Activated T-cell treated with anti-CD3 and anti-CD28 coated beads for 48 hours (primary cell): ENCODE data around the gene FOXL1.
"Not testable (repeated sequence)": the region's sequence is repeated elsewhere in the genome, so short reads cannot be mapped to it uniquely, and the experiment has no call there.

Source experiments
- DNase-seq: peaks from one replicate; pipeline ENCODE4 v3.0.0-alpha.2; 2020; ENCODE audit warnings: low read depth

FOXL1 gene

DNA sequence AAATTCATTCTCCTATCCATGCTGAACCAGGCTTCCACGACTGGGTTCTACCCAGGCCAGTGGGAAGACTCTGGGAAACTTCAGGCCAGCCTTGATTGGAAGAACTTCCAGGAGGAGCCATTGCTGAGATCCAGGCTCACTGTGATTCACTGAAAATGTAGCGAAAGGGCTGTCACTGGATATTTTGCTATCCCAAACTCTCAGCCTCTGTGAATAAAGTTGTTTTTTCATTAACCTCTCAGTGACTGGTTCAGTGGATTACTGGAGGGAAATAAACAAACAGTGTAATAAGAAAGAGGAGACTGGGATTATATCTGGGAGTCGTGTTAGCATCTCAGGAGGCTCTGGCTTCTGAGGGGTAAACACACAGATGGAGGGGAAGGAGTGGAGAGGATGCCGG is 3.1 kb downstream of the FOXL1 start:
- no peak for DNase-seq

DNA sequence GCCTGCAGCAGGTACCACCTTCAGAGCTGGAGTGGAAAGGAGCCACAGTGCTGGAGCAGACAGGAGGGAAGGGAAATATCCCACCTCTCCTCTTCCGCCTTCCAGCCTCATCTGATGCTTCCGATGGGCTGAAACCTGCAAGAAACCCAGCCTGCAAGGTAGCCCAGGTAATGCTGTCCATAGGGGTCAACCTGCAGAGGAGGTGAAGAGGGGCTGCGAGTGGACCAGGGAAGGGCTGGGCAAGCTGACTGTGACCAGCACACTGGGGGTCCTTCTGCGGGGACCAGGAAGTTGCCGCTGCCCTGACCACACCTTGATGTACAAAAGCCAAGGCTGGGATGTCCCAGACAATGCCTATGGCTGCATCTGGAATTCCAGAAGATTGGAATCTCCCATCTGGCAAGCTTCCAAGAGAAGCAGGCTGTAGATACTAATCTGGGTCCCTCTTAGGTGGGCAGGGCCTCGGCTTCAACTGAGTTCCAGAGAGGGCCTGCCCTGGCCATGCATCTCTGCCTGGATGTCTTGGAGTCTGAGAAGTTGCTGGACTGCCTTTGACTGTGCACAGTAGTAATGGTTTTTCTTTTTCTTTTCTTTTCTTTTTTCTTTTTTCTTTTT is 5.8 kb downstream of the FOXL1 start:
- no peak for DNase-seq

DNA sequence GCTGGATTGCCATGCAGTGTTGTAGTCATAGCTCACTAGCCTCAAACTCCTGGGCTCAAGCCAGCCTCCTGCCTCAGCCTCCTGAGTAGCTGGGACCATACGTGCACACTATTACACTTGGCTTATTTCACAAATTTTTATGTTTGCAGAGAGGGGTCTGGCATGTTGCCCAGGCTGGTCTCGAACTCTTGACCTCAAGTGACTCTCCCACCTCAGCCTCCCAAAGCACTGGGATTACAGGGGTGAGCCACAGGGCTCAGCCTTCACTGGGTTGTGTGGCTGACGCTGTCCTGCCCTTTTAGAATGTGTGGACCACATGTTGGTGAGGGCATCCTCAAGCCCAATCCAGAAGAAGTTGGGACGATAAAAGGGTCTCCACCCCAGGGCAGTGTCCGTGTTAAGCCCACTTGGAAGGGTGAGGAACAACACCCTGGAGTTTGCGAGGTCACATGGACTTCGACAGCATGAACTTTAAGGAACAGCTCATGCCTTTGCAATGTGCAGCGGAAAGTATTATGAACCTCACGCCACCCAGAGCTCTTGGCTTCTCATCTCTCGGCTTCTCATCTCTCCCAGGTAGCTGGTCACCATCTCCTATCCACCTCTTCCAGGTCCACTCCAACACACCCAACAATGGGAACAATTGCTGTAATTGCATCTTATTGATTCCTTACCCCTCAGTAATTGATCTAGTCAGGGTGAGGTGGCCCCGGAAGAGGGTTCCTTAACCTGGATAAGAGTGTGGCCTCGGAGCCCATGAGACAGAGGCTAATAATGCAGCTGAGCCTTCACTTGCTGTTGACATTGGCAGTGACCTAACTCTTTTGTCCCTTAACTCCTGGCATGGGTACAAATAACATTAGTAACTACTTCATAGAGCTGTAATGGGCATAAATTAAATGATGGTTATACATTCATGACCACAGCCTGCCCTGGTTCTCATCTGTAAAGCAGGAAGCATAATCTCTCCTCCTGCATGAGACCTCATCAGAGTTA is 6.7 kb downstream of the FOXL1 start:
- DNase-seq: no peak

DNA sequence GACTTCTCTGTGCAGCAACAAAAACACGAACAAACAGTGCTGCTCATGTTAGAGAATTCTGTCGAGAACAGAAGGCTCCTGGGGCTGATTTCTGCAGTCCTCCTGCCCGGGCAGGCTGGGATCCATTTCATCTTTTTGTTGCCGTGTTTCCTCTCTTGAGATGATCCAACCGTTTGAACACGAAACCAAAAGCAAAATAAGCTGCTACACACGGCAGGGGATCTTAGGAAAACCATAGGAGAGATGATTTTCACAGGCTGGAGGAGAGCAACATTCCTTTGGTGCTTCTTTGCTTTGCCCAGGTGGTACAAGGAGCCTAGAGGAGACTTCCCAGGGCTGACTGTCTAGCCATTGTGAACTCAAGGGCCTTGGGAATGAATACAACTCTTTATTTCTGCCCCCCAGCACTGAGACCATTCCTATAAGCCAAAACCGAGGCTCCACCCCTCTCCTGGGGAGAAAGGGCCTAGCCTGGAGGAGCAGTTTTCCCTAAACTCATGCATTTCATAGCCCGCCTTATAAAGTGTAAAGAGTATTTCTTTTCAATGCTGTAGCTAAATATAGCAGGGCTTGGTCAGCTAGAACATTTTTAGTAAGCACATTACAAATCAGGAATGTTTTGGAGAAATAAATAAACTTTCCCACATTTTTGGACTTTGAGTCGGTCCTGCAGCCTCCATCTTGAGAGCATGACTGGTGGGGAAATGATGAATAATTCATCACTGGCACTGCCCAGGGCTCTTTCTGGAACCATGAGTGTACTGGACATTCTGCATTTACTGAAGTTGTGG is 7.7 kb downstream of the FOXL1 start:
- DNase-seq: no peak

DNA sequence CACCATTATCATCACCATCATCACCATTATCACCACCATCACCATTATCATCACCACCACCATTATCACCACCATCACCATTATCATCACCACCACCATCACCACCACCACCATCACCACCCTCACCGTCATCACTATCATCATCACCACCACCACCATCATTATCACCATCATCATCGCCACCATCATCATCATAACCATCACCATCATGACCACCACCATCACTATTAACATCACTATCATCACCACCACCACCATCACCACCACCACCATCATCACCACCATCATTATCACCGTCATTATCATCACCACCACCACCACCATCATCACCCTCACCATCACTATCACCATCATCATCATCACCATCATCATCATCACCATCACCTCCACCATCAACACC is 9.1 kb downstream of the FOXL1 start:
- no peak for DNase-seq

DNA sequence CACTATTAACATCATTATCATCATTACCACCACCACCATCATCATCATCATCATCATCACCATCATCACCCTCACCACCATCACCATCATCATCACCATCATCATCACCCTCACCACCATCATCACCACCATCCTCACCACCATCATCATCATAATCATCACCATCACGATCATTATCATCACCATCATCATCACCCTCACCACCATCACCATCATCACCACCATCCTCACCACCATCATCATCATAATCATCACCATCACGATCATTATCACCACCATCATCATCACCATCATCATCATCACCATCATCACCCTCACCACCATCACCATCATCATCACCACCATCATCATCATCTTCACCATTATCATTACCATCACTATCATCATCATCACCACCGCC is 9.6 kb downstream of the FOXL1 start:
- not testable (repeated sequence) for DNase-seq

DNA sequence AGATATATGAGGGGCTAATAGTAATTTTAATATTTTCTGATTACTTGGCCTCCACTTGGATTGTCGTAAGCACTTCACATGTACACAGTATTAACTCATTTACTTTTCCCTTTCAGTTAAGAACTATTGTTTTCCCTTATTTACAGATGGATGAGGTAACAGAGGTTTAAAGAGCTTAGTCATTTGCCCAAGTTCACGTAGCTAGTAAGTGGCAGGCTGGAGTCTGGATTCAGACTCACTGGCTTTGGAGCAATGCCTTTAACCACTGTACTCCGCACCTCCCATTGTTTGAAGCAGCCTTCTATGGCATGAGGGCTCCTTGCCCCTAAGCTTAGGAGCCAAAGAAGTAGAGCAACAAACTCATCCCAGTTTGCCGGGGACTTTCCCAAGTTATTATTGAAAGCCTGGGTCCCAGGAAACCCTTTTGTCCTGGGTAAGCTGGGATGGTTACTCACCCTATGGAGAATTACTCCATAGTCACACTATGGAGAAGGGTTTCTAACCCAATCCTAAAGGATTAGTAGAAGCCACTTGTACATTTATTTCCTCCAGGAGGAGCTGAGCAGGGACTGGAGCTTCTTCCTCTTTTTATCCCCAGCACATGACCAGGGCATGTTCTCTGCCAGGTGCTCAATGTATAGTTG is 12.3 kb downstream of the FOXL1 start:
- DNase-seq: no peak

DNA sequence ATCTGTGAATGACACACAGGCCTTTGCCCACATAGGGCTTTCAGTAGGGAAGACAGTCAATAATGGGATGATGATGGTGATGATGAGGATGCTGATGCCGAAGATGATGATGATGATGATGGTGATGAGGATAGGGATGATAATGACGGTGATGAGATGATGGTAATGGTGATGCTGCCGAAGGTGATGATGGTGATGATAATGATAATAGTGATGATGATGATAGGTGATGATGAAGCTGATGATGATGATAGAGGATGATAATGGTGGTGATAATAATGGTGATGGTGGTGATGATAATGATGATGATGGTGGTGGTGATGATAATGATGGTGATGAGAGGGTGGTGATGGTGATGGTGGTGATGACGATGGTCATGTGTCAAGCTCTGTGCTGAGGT is 12.9 kb downstream of the FOXL1 start:
- no peak for DNase-seq

DNA sequence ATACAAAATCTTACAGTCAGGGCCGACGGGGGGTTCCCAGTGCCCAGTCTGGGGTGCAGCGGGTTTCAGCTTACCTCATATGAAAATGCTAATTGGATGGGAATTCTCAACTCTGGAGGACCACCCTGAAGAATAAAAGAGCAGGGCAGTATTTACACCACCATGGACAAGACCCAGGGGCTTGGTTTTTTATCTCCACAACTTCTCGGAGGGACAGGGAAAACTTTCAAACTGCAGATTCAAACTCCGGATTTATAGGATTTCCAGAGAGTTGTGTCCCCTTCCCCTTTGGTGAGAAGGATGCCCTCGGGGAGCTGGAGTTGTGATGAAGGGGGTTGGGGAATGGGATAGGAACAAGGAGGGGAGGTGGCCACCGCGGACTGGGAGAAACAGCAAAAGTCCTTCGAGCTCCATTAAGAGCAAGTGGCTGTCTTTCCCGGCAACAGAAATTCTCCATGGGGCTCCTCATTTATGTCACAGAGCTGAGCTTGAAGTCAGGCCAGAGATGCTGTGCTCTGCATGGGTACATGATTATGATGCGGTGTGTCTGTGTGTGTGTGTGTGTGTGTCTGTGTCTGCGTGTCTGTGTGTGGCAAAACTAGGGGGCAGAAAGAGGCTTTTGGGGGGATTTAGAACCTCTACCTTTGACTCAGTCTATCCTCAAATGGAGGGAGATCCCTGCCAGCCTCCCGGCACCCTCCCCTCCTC is 15.7 kb downstream of the FOXL1 start:
- DNase-seq: no peak

DNA sequence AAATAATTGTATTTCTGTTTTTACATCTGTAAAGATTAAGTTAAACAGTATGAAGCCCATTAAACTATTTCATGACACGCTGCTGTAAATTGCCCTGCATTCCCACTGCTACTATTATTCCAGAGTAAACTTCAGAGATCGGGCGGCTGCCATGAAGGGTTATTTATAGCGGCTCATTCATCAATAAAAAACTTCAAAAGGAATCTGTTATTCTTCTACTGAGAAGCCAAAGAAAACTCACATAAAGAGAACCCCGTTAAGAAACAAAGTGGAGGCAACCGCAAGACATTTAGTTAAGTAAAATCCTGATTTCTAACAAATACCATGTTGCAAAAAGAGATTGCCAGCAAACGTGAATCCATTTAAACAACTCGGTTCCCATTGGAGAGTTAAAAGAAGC is 16.4 kb downstream of the FOXL1 start:
- DNase-seq: no peak

DNA sequence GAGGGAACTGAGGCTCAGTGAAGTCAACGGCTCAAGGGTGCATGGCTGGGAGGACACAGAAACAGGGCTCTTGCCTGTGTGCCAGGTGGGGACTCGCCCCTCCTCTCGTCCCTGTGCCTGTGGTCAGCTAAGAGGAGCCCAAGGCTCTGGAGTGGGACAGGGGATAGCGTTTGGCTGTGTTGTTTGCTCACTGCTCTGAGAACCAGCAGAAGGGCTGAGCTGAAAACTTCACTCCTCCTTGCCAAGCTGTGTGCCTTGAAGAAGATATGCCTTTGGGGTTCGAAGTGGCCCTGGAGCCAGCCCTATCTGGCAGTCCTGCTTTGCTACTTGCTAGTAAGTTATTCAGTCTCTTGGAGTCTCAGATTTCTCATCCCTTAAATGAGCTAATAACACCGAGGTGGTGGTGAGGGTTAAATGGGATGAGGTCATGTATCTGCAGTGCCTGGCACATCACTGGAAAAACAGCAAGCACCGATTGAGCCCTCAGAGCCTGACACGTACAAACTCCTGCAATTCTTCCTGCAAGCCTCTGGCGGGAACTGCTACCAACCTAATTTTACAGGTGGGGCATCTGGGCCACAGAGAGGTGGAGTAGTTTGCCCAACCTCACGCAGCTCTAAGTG is 17.7 kb downstream of the FOXL1 start:
- DNase-seq: no peak

DNA sequence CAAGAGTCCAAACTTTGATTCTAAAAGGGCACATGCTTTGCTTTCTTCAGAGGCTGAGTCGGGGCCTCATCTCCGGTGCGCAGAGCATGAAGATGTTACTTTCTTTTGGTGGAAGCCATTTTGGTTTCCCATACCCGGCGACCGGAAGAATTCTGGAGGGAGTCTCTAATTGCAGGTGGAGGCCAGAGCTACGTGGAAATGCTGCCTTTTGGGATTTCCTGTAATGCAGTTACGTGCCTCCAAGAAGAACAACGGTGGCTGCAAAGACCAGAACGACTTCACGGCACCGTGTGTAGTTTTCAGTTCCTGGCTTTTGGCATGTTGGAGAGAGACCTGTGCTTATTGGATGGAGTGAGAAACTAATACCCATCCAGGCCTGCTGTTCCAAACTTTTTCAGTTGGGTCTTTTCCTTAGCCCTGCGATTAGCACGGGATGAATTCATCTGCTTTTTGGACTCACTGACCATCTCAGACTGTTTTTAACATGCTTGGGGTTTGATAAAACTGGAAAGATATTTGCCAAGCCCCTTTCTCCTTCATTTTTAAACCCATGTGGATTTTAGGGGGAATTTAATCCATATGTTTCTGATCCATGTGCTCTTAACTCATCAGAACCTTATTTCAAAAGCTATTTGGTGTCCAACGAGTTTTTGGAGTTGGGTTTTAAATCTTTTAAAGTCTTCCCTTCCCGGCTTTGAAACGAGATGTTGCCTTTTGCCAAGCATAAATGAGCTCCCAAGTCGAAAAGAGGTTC is 19.0 kb downstream of the FOXL1 start:
- no peak for DNase-seq

DNA sequence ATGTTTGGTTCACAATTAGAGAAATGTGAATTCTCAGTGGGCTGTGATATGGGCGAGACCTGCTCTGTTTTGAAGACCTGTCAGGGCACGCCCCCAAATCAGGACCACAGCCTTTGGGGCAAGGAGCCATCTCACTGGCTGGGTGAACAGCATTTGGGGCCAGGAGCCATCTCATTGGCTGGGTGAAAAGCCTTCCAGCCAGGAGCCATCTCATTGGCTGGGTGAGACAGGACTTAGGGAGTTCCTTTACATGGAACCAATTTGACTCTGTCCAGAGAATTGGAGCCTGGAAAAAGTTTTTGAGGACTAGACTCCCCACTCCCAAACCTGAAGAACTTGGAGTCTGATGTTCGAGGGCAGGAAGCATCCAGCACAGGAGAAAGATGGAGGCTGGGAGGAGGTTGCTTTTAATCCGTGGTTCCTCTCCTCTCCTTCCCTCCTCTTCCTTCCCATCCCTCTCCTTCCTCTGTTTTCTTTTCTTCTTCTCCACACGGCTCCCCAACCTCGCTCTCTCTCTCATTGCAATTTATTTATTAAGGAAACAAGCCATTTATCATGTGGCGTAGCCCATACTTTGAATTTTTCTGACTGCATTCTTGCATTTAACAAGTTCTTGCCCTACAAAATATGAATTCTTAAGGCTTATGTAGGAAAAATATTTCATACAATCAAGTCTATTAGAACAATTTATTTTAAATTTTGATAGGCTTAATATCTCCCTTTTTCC is 19.7 kb downstream of the FOXL1 start:
- DNase-seq: no peak

DNA sequence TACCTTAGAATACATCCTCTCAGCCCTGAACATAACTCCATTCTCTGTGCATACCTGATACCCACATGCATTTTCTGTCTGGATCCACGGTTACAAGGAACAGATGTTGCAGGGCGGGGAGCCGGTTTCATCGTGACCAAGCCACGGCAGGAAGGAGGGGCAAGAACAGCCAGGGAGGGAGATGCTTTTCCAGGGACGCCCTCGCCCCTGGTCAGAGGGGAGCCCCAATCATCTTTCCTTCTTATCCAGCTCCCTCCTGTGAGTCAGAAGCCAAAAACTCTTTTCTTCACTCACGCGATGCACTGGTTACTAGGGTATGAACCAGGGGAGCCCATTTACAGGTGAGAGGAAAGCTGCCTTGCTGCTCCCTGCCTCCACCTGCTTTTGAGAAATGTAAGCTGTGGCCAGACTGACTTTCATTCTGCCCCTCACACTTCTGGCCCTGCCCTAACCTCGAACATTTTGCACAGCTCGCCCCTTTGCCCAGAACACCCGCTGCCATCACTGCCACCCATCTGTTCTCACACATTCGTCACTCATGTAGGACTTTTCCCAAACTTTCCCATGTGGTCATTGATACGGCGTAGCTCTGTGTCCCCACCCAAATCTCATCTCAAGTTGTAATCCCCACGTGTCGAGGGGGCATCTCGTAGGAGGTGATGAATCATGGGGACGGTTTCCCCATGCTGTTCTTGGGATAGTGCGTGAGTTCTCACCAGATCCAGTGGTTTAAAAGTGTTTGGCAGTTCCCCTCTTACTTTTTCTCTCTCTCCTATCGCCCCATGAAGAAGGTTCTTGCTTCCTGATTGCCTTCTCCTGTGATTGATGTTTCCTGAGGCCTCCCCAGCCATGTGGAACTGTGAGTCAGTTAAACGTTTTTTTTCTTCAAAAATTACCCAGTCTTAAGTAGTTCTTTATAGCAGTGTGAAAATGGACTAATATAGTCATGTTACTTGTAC is 20.5 kb downstream of the FOXL1 start:
- DNase-seq: no peak

DNA sequence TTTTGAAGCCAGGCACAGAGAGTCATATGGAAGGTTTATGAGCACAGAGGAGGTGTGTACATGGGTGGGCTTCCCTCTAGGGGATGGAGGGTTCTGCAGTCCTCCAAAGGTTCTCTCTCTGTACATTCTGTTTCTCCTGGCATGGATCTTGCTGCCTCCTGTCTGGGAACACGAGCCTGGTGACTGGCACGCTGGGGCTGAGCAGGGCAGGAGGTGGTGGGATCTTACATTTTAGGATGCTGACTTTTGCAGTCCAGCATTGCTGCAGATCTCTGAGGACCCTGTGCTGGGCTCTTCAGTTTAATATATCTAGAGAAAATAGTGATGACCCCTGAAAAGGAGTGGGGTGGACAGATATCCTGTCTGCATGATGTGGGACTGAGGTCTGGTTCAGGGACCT is 23.0 kb downstream of the FOXL1 start:
- DNase-seq: no peak

DNA sequence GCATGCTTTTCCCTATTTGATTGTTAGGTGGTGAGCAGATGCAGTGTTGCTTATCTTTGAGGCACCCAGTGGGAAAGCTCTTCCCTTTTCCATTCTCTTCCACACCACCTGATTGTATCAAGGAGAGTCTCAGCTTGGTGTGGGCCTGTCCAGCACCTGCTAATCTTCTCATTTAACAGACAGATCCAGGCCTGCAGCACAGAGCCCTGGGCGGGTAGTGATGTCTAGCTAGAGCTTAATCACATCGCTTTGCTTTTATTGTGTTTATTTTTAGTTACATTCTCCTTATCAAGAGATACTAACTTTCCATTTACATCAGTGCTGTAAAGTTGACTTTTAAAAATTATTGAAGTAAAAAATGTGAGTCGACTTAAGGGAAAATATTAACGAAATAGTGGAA is 24.2 kb downstream of the FOXL1 start:
- DNase-seq: no peak

DNA sequence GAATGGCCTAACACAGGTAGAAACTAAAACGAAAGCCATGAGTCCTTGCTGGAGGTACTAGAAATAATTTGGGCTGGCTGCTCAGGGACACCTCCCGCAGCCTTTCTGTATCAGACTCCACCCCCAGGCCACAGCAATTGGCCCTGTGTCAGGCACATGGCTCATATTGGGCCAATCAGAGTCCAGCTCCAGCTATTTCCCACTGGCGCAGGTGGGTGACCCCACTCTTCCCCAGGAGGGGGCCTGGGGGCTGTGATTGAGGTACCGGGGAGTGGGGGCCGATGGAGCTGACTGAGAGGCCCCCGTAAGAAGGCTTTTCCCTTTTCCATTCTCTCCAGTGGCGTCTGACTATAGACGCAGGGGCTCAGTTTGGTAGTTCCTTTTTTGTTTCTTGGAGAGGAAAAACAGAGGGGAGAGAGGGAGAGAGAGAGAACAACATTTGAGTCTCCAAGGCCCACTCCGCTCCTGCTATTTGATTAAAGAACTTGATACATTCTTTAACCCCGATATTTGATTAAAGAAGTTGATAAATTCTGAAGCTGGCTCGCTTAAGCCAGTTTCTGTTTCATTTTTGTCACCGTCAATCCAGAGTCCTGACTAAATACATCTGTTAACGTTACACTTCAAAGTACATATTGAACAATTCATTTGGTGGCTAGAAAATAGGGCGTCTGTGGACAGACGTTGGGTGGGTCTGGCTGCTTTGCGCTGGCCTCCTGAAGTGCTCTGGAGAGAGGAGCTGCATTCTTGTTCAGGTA is 26.3 kb downstream of the FOXL1 start:
- no peak for DNase-seq

DNA sequence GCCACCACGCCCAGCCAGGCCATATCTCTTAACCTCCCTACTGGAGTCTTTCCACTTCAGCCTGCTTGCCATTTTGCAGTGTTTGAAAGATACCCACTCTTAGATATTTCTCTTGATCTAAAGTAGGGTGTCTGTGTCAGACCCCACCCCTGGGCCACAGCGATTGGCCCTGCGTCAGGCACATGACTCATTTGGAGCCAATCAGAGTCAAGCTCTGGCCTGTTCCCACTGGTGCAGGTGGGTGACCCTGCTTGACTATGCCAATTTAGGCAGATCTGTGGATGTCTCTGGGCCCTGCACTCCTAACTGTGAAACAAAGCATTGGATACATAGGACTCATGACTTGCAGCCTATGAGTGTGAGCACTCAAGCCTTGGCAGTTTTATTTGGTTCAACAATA is 27.6 kb downstream of the FOXL1 start:
- DNase-seq: no peak
